Neuron (in vitro differentiated cells): ENCODE measurements around the gene RING1.
A peak's percentile ranks its signal among the peaks of the same experiment; 100 is the strongest.

Source experiments
- H2AFZ ChIP-seq: one replicate; pipeline ENCODE4 v1.6.1; 2013; ENCODE audit warnings: low read depth, mild to moderate bottlenecking, inconsistent platforms, low read length, moderate library complexity
- H3K27me3 ChIP-seq: one replicate; pipeline ENCODE4 v1.6.1; 2013; ENCODE audit warnings: low read length; ENCODE audit not compliant: insufficient read depth
- H3K36me3 ChIP-seq: one replicate; pipeline ENCODE4 v1.6.1; 2013; ENCODE audit warnings: low read length; ENCODE audit not compliant: insufficient read depth
- H3K4me1 ChIP-seq: one replicate; pipeline ENCODE4 v1.6.1; 2013; ENCODE audit warnings: low read length; ENCODE audit not compliant: insufficient read depth
- H3K4me3 ChIP-seq: 2 replicates; pipeline ENCODE4 v1.5.1; 2013; ENCODE audit warnings: mild to moderate bottlenecking, low read length, moderate library complexity
- H3K9me3 ChIP-seq: one replicate; pipeline ENCODE4 v1.6.1; 2013; ENCODE audit warnings: low read length

Gene RING1

GRCh38 chr6:33201935-33202334, 6.4 kb upstream of the RING1 start:
- H3K4me3 ChIP-seq = peak overlapping the region; percentile 88
- peaks cover 32% of the 10 kb centered on the region for H3K36me3 ChIP-seq
- H3K27me3 ChIP-seq = no peaks in the 10 kb centered on the region
- peaks cover 66% of the 10 kb centered on the region for H3K4me1 ChIP-seq
- no peaks in the 10 kb centered on the region for H3K9me3 ChIP-seq
- no peak overlapping the region for H2AFZ ChIP-seq

GRCh38 chr6:33202799-33203198, 5.5 kb upstream of the RING1 start:
- Histone ChIP-seq H3K4me3 (no peak overlapping the region), H3K9me3 (no peaks in the 10 kb centered on the region), H3K36me3 (peaks cover 27% of the 10 kb centered on the region), H3K27me3 (no peaks in the 10 kb centered on the region), H3K4me1 (peaks cover 64% of the 10 kb centered on the region), H2AFZ (no peak overlapping the region)

GRCh38 chr6:33203443-33204164, 4.7 kb upstream of the RING1 start:
- H2AFZ ChIP-seq = no peak overlapping the region
- peak overlapping the region; percentile 5 for H3K4me3 ChIP-seq
- H3K4me1 ChIP-seq = peaks cover 61% of the 10 kb centered on the region
- H3K27me3 ChIP-seq = no peaks in the 10 kb centered on the region
- H3K9me3 ChIP-seq = no peaks in the 10 kb centered on the region
- peaks cover 22% of the 10 kb centered on the region for H3K36me3 ChIP-seq

GRCh38 chr6:33204165-33204414, 4.2 kb upstream of the RING1 start:
- H3K27me3 ChIP-seq = no peaks in the 10 kb centered on the region
- H3K36me3 ChIP-seq = peaks cover 25% of the 10 kb centered on the region
- no peak overlapping the region for H2AFZ ChIP-seq
- peak overlapping the region; percentile 5 for H3K4me3 ChIP-seq
- no peaks in the 10 kb centered on the region for H3K9me3 ChIP-seq
- peaks cover 62% of the 10 kb centered on the region for H3K4me1 ChIP-seq

- Histone ChIP-seq H2AFZ (no peak within 1 kb of the TSS), H3K27me3 (no peaks in the 10 kb centered on the region), H3K4me3 (peak within 1 kb of the TSS; percentile 75), H3K4me1 (peaks cover 62% of the 10 kb centered on the region), H3K36me3 (peaks cover 30% of the 10 kb centered on the region), H3K9me3 (no peaks in the 10 kb centered on the region)
These were observed 3.7 kb upstream of the RING1 start, which contains the start of gene HSD17B8 for GRCh38 chr6:33204415-33205190. HSD17B8 (plus strand) TSS chr6:33204655; CDS start chr6:33204669, 14 bp downstream.

GRCh38 chr6:33205191-33206026, 2.9 kb upstream of the RING1 start:
- Histone ChIP-seq H3K4me3 (peak overlapping the region; percentile 75), H3K27me3 (no peaks in the 10 kb centered on the region), H2AFZ (no peak overlapping the region), H3K36me3 (peaks cover 38% of the 10 kb centered on the region), H3K4me1 (peaks cover 68% of the 10 kb centered on the region), H3K9me3 (no peaks in the 10 kb centered on the region)

GRCh38 chr6:33206027-33206863, 2.1 kb upstream of the RING1 start:
- no peaks in the 10 kb centered on the region for H3K9me3 ChIP-seq
- H3K4me1 ChIP-seq = peaks cover 75% of the 10 kb centered on the region
- peaks cover 46% of the 10 kb centered on the region for H3K36me3 ChIP-seq
- H3K4me3 ChIP-seq = peak overlapping the region; percentile 89
- no peaks in the 10 kb centered on the region for H3K27me3 ChIP-seq
- H2AFZ ChIP-seq = no peak overlapping the region

- H3K27me3 ChIP-seq = no peaks in the 10 kb centered on the region
- no peaks in the 10 kb centered on the region for H3K9me3 ChIP-seq
- H3K36me3 ChIP-seq = peaks cover 49% of the 10 kb centered on the region
- peak overlapping the region; percentile 89 for H3K4me3 ChIP-seq
- no peak overlapping the region for H2AFZ ChIP-seq
- H3K4me1 ChIP-seq = peaks cover 75% of the 10 kb centered on the region
These were observed 1.3 kb upstream of the RING1 start for GRCh38 chr6:33206864-33207551.

GRCh38 chr6:33207552-33208090, 679 bp upstream of the RING1 start:
- peaks cover 75% of the 10 kb centered on the region for H3K4me1 ChIP-seq
- H3K4me3 ChIP-seq = peak overlapping the region; percentile 89
- H2AFZ ChIP-seq = no peak overlapping the region
- no peaks in the 10 kb centered on the region for H3K9me3 ChIP-seq
- peaks cover 47% of the 10 kb centered on the region for H3K36me3 ChIP-seq
- no peaks in the 10 kb centered on the region for H3K27me3 ChIP-seq

- Histone ChIP-seq H3K4me1 (peaks cover 77% of the 10 kb centered on the region), H3K9me3 (no peaks in the 10 kb centered on the region), H3K27me3 (no peaks in the 10 kb centered on the region), H2AFZ (no peak overlapping the region), H3K36me3 (peaks cover 34% of the 10 kb centered on the region), H3K4me3 (no peak overlapping the region)
These were observed 1.6 kb downstream of the RING1 start for GRCh38 chr6:33209856-33210255.

GRCh38 chr6:33211136-33211535, 2.8 kb downstream of the RING1 start:
- Histone ChIP-seq H3K9me3 (no peaks in the 10 kb centered on the region), H3K27me3 (no peaks in the 10 kb centered on the region), H3K4me1 (peaks cover 69% of the 10 kb centered on the region), H2AFZ (no peak overlapping the region), H3K4me3 (no peak overlapping the region), H3K36me3 (peaks cover 34% of the 10 kb centered on the region)
